HG03064 (cell line): ENCODE results near the gene UBL4A.

Experiments used
- ATAC-seq: cut with Tn5 transposase; IDR thresholded peaks from one replicate; pipeline ENCODE4 v1.9.1; 2021; ENCODE audit warnings: low read depth; ENCODE audit not compliant: unreplicated experiment

The UBL4A gene

DNA sequence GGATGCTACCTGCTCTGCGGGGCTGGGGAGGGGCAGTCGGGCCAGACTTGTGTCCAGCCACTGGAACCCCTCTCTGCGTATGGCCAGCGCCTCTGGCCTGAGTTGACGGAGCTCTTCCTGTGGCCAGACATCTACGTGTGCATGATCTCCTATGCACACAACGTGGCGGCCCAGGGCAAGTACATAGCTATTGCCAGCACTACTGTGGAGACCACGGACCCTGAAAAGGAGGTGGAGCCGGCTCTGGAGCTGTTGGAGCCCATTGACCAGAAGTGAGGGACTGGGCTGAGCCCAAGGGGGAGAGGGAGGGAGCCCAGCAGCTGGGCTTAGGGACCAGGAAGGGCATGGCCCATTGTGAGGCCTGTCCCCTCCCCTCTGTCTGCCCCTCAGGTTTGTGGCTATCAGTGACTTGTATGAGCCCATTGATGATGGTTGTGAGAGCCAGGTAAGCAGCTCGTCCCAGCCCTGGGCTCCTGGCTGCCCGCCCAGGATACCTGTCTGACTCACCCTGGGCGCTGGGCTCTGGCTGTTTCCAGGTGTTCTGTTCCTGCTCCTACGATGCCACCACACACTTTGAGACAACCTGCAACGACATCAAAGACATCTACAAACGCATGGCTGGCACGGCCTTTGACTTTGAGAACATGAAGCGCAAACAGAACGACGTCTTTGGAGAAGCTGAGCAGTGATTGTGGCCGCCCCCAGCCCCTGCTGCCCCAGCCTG lies 44.3 kb downstream of the UBL4A start:
- no peak for ATAC-seq

DNA sequence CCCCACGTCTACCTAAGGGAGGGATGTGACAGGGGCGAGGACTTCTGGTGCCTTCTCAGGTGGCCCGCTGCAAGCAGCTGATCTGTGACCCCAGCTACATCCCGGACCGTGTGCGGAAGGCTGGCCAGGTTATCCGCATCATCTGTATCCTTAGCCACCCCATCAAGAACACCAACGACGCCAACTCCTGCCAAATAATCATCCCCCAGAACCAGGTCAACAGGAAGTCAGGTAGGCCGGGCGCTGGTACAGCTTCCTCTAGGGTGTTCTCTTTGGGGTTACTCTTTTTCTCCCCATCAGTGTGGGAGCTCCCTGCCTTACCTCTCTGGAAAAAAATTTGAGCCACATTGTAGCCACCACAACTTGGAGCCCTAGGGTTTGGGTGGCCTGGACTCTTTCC lies 44.9 kb downstream of the UBL4A start:
- no peak for ATAC-seq

DNA sequence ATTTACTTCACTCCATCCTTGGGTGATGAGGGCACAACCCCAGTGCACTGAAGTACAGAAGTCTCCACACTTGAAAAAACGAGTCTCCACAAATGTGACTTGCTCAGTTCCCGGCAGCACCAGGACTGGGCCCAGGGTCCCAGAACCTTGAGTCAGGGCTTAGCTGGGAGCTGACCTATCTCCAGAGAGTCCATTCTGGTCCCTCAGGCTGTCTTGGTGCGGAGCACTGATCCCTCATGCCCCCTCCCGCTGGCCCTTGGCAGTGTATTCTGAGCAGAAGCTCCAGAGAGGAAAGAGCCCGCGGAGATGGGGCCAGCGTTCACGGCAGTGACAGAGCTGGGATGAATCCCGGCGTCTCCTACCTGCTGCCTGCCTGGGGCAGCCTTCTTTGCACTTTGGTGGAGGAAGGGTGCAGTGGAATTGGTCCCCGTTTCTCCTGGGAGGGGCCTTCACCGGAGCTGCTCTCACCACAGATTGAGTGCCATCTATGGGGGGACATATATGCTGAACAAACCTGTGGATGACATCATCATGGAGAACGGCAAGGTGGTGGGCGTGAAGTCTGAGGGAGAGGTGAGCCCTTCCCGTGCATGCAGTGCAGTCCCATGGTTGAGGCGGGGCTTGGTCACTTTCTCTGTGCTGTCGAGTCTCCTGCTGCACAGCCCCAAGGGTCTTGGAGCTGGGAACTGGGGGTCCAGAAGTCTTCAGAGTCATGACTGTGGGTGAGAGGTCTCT lies 45.6 kb downstream of the UBL4A start:
- no peak for ATAC-seq

DNA sequence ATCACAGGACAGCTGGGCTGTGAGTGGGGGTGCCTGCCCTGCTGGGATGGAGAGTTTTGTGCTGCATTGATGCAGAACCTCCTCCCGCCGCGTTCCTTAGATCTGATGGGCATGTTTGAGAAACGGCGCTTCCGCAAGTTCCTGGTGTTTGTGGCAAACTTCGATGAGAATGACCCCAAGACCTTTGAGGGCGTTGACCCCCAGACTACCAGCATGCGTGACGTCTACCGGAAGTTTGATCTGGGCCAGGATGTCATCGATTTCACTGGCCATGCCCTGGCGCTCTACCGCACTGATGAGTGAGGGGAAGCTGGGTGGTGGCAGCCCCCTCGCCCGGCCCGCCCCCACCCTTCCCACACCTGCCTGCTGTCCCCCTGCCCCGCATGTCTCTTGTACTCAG lies 46.6 kb downstream of the UBL4A start:
- no peak for ATAC-seq

DNA sequence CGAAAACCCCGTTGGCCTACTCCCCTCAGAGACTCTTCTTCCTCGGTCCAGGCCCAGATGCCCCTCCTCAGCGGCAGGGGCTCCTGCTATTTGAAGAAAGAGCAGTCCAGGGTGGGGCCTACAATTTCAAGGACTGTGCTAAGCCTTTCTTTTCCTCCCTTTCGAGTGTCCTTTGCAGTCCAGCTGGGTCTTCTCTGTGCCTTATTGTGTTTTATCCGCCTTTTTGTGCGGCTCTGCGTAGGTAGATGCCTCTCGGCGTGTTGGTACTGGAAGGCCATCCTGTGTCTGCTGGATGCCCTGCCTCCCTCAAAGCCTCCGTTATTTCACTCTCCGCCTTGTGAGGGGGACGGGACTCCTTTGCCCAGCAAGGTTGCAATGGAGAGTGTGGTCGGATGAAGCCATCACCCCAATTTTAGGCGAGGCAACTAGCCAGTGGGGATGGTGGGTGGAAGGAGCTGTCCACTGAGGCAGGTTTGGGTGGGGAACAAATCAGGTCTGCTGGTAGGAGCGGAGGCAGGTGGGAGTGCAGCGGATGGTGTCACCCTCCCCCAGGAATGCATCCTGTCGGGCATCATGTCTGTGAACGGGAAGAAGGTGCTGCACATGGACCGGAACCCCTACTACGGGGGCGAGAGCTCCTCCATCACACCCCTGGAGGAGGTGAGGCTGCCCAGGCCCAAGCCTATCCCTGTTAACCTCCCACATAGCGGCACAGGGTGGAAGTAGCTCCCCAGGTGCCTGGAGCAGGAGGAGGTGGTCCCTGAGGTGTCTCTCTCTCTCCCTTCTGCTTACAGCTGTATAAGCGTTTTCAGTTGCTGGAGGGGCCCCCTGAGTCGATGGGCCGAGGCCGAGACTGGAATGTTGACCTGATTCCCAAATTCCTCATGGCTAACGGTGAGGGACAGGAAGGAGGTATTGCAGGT lies 48.2 kb downstream of the UBL4A start:
- ATAC-seq: no peak

DNA sequence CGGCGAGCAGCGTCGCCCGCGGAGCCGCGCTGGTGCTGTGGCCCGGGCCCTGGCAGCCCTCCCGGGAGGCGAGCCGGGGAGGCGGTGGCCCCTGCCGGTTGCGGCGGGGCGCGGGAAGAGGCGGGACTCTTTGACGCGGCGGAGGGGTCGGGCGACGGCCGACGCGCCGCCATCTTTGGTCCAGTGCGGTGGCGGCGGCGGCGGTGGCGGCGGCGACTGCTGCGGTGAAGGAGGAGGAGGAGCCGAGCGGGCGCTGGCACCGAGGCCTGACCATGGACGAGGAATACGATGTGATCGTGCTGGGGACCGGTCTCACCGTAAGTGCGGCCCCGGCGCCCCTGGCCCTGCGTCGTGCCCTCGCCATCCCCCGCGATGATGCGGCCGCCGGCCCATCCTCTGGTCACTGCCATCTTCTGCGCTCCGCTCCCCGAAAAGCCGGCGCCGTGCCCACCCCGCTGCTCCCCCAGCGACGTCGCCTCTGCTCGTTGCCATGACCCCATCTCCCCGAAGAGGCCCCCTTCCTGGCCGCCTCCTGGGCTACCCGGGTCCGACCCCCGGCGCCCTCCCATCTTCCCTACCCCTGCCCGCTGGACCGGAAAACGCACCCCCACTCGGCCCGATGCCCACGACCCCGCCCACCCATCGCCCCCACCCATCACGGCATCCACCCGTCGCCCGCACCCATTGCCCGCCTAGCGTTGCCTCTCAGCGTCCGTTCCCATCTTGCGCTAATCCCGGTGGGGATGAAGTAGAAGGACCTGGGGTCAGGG lies 49.2 kb downstream of the UBL4A start, which contains the start of gene GDI1:
TSS of gene GDI1 (plus strand) at position 172 of the 770 bp plus-strand sequence. CDS start at position 273, 101 bp downstream.
- no peak for ATAC-seq

DNA sequence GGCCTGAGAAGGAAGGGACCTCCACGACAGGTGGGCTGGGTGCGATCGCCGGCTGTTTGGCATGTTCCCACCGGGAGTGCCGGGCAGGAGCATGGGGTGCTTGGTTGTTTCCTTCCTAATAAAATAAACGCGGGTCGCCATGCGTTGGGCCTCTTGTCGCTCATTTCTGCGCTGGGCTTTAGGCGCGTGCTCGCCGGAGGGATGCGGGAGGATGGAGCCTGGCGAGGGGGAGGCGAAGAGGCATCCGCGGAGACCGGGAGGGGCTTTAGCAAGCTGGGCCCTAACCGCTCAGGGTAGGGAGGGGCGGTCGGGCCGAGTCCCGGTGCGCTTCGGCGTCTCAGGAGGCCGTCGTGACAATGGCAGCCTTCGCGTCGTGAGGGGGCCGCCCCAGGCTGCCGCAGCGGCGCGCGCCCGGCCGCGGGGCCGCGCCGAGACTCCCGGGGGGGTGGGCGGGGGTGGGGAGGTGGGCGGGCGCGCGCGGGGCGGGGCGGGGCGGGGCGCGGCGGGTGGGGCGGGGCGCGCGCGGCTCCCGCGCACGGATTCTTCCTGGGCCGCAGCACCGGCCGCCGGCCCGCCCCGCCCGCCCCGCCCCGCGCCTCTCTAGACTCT lies 49.9 kb downstream of the UBL4A start:
- ATAC-seq: no peak

DNA sequence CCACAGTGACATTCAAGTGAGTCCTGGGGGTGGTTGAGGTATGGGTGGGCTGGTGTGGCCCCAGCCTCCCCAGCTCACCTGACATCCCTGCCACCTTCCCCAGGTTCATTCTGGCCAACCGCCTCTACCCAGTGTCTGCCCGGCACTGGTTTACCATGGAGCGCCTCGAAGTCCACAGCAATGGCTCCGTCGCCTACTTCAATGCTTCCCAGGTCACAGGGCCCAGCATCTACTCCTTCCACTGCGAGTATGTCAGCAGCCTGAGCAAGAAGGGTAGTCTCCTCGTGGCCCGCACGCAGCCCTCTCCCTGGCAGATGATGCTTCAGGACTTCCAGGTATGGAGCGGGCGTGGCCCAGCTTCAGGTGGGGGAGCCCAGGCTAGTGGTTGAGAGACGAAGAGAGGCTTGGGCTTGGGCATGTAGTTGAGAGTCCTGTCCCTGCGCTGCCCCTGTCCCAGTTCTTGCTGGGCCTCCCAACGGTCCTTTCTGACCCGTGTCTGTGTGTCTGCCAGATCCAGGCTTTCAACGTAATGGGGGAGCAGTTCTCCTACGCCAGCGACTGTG lies 51.2 kb downstream of the UBL4A start:
- no peak for ATAC-seq

DNA sequence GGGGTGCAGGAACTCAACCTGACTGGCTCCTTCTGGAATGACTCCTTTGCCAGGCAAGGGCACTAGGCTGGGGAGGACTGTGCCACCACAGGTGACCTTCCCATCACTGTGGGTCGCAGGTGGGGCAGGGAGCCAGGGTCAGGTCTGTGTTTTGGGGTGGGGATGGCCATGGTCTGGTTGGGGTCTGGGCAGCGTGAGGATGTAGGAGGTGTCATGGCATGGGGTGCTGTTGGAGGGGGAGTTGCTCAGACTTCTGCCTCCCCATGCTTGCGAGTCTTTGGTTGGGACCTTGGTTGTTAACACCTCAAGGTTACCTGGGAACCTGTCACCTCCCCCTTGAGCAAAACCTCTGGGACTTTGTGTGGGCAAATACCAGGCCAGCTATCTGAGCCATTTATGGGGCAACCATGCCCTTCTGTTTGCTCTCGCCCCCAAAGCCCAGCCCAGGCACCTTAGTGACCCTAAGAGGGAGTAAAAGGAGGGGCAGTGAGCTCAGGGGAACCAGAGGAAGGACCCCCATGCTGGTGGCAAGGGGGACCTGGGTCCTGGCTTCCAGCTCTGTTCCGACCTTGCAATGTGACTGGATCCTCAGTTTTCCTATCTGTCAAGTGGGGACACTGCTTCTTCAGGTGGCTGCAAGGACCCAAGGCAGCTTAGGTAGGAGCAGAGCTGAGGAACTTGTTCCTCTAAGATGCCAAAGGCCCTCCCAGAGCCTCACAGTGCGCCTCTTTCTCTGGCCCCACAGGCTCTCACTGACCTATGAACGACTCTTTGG lies 51.8 kb downstream of the UBL4A start:
- ATAC-seq: no peak
